PC-9 (cell line): Measurements from ENCODE around the gene OCA2.

ENCODE experiments used
- EZH2 ChIP-seq: fragments of 200-600 bp; sonication (generic); IDR thresholded peaks from 2 replicates; pipeline ENCODE4 v1.8.0; 2017; ENCODE audit warnings: antibody characterized with exemption, low read depth
- TF ChIP-seq, protein P1 (sequence below): fragments of 200-600 bp; sonication (generic); conservative IDR thresholded peaks from 2 replicates; pipeline ENCODE4 v1.6.1; 2017; ENCODE audit warnings: mixed run types, antibody characterized with exemption, mild to moderate bottlenecking, moderate library complexity

DNA sequence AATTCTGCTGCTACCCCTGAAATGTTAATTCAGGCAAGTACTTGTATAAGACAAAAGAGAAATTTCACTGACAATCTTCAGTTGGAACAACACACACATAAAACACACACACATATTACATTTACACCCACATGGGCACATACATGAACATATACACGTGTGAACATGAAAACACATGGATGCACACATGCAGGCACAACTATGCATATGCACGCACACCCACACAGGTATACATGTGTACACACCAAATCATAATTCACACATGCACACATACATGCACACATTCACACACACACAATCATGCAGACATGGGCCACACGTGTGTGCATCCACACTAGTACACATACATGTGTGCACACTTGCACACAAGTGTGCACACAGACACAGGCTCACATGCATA, 277.8 kb downstream of the OCA2 start:
- TF ChIP-seq EZH2: no peak
- TF ChIP-seq, protein P1, sequence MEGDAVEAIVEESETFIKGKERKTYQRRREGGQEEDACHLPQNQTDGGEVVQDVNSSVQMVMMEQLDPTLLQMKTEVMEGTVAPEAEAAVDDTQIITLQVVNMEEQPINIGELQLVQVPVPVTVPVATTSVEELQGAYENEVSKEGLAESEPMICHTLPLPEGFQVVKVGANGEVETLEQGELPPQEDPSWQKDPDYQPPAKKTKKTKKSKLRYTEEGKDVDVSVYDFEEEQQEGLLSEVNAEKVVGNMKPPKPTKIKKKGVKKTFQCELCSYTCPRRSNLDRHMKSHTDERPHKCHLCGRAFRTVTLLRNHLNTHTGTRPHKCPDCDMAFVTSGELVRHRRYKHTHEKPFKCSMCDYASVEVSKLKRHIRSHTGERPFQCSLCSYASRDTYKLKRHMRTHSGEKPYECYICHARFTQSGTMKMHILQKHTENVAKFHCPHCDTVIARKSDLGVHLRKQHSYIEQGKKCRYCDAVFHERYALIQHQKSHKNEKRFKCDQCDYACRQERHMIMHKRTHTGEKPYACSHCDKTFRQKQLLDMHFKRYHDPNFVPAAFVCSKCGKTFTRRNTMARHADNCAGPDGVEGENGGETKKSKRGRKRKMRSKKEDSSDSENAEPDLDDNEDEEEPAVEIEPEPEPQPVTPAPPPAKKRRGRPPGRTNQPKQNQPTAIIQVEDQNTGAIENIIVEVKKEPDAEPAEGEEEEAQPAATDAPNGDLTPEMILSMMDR: no peak
